Medulla oblongata (tissue), 1 donor: ENCODE results near the gene DAPK2.
A peak's percentile ranks its signal among the peaks of the same experiment; 100 is the strongest.

ENCODE experiments used
- DNase-seq: peaks from one replicate; pipeline ENCODE4 v3.0.0-alpha.2; 2015; ENCODE audit errors: extremely low spot score

Gene DAPK2

GRCh38 chr15:63998489-63998888 lies 47.8 kb downstream of the DAPK2 start:
- DNase-seq, result no peak

- DNase-seq, result no peak
Observed at GRCh38 chr15:63997715-63998442, 48.4 kb downstream of the DAPK2 start.

- no peak for DNase-seq
Observed at GRCh38 chr15:63996794-63997357, 49.4 kb downstream of the DAPK2 start.

- DNase-seq, result no peak
Observed at GRCh38 chr15:63995789-63996188, 50.5 kb downstream of the DAPK2 start.

- DNase-seq, result no peak
Observed at GRCh38 chr15:63994073-63994600, 52.1 kb downstream of the DAPK2 start.

- DNase-seq, result no peak
Observed at GRCh38 chr15:63992300-63992699, 54.0 kb downstream of the DAPK2 start.

GRCh38 chr15:63991706-63992105 lies 54.6 kb downstream of the DAPK2 start:
- DNase-seq, result no peak

- DNase-seq, result no peak
Observed at GRCh38 chr15:63990454-63990853, 55.8 kb downstream of the DAPK2 start.

- no peak for DNase-seq
Observed at GRCh38 chr15:63987796-63988378, 58.4 kb downstream of the DAPK2 start.

- DNase-seq, result peak; percentile 44
Observed at GRCh38 chr15:63986751-63987341, 59.4 kb downstream of the DAPK2 start.

GRCh38 chr15:63986185-63986680 lies 60.1 kb downstream of the DAPK2 start:
- no peak for DNase-seq

- DNase-seq, result peak; percentile 57
Observed at GRCh38 chr15:63985221-63986184, 60.8 kb downstream of the DAPK2 start.

- DNase-seq, result no peak
Observed at GRCh38 chr15:63984331-63984730, 62.0 kb downstream of the DAPK2 start.

GRCh38 chr15:63983061-63983711 lies 63.1 kb downstream of the DAPK2 start:
- no peak for DNase-seq

GRCh38 chr15:63982381-63982854 lies 63.9 kb downstream of the DAPK2 start:
- DNase-seq, result no peak

GRCh38 chr15:63981596-63982320 lies 64.5 kb downstream of the DAPK2 start:
- no peak for DNase-seq

GRCh38 chr15:63979262-63979793 lies 67.0 kb downstream of the DAPK2 start:
- DNase-seq, result no peak

- DNase-seq, result no peak
Observed at GRCh38 chr15:63978511-63979261, 67.6 kb downstream of the DAPK2 start.

- no peak for DNase-seq
Observed at GRCh38 chr15:63977119-63977518, 69.2 kb downstream of the DAPK2 start.
